Eye (tissue), 1 donor: ENCODE results near the gene MYADML2.
"Not testable (repeated sequence)": the region's sequence is repeated elsewhere in the genome, so short reads cannot be mapped to it uniquely, and the experiment has no call there.

Experiments used
- DNase-seq: peaks from one replicate; pipeline ENCODE4 v3.0.0-alpha.2; 2015

The MYADML2 gene

DNA sequence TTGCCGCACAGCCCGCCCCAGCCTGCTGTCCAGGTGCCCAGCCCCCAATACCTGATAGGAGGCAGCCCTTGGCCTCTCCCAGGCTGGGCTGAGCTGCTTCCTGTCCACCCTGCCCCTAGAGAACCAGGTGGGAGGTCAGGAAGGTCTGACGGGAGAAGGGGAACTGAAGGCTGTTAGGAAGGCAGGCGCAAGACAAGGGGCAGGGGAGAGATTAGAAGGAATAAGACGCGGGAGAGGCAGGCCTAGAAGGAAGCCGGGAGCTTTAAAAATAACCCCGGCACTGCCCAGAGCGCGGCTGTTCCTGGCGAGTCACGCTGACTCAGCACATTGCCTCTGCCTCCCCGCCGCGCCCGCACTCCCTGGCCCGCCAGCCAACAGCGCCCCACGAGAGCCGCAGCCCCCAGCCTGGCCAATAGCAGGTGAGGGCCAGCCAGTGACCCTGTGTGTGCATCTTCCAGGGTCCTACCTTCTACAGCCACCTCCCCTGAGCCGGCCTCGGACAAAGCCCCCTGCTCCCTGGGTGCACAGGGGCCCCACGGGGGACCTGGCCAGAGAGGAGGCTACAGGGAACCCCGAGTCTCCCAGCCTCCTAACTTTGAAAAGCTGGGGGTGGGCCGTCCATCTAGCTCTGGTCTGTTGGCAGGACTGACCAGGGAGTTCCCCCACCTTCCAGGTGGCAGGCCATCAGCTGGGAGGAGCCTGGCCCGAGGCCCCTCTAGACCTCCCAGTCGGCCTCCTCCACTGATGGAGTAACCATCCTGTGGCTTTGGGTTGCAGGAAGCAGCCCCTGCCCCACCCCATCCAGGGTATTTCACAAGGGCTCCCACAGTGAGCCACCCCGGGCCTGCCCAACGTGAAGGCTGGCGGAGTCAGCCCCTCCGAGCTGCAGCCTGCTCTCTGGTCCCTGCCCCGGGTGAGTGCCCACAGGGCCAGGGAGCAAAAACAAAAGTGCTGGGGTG is 23.5 kb downstream of the MYADML2 start:
- DNase-seq, result peak; percentile 58

DNA sequence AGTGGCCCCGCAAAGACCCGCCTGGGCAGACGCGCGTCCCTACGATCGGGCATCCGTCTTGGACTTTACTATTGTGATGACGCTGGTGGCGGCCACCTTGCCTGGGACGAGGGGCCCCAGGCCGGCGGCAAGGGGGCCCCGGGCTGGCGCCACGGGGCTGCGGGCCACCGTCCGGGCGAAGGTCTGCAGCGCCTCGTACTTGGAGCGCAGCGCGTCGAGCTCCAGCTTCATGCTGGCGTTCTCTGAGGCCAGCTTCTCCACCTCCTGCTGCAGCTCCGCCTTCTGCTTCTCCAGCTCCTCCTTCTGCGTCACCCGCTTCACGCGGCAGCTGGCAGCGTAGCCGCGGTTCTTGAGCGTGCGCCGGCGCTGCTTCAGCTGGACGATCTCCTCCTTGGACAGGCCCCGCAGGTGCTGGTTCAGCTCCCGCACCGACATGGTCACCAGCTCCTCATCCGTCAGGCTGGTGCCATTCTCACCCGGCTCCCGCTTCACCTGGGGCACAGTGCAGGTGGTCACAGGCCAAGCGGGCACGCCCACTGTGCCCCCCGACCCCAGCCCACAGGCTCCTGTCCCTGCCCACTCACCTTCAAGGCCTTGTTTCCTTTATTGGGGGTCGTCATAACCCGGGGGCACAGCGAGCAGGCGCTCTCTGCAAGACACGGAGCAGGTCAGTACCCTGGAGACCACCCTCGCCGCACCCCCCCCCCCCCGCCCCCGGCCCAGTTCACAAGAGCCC is 24.3 kb downstream of the MYADML2 start:
- no peak for DNase-seq

DNA sequence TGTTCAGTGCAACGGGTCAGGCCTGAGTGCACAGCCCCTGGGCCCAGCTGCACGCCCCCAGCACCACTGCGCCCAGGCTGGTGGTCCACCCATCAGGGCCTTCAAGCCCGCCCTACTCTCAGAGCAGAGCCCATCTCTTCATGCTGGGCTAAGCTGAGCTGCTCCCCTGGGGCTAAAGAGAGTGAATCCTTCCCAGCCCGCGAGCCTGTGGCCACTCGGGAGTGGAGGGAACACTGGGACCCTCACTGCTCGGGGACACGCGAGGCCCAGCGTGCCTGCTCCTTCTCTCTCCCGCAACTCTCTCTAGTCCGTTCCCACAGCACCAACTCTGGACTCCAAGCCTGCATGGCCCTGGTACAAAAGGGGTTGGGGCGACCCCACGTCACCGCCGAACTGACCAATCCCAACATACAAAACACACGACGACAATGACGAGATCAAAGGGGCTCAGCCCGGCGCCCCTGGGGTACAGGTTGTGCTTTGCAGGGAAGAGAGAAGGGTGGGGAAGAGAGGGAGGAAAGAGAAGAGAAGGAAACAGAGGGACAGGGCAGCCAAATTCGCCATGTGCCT is 25.0 kb downstream of the MYADML2 start:
- no peak for DNase-seq

DNA sequence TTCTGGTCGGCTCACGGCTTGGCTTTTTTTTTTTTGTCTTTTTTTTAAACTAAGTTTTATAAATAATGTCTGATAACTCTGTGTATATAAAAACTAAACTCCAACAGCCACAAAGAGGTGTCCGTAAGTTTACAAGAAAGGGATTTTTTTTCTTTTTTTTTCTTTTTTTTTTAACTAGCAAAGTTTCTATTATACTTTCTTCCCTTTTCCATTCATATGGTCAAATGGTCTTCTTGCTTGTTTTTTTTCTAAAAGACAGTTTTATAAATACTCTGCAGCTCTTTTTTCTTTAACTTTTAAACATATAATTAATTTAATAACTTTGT is 25.5 kb downstream of the MYADML2 start:
- no peak for DNase-seq

DNA sequence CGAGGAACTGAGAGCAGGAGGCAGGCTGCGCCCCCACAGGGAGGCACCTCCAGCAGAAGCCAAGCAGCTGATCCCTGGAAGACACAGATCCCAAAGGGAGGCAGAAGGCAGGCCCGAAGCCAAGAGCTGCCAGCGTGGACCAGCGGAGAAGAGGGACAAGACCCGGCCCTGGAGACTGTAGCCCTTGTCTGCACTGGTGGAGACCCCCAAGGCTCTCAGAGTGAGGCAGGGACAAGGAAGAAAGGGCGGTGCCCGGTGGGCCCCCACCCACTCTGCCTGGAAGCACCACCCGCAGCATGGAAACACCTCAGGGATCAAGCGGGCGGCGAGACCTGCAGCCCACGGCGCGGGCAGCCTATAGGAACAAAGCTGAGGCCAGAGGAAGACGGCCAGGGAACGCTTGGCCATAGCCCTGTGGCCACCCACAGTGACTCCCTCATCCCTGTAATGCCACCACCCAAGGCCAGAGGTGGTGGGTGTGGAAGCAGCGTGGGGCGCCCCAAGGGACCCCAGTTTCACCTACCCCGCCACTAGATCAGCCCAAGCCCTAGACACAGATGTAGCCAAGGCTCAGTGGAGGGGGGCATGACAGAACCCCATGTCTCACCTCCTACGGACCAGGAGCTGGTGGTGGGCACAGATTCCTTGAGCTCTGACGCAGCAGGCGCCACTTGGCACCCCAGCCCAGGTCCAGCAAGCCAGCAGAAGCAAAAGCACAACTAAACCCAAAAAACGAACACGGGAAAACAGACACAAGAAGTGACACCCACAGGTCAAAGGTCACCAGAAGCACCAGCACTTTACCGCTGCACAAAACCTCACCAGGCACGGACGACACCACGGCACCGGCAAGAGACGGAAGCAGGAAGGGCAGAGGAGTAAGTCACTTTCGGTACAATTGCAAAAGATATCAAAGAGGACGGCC is 26.2 kb downstream of the MYADML2 start:
- DNase-seq, result no peak

DNA sequence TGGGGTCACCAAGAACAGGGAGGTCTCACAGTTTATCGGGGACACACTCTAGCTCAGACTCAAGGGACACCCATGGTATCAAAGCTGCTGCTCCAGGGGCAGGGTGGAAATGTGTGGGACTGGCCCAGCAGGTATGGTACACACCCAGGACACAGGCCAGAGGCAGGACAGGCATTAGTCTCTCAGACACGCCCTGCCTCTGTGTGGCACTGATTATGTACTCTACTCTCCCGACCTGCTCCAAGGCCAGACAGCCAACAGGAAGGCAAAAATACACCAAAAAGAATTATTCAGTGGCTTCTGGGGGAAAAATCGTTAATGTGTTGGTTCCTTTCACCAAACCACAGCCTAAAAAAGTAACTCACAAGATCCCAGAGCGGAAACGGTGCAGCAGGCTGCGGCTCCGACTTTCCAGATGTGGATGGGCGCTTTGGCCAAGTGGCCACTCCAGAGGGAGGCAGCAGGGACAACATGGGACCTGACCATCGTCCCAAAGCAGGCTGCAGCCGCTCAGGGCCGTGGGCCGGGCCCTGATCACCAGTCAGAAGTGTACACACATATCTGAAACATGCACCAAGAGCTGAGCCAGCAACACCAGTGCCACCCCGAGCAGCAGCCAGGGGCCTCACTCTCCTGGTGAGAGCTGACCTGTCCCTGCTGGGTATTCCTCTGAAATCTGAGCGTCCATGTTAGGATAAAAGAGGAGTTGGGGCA is 28.0 kb downstream of the MYADML2 start:
- DNase-seq, result no peak

DNA sequence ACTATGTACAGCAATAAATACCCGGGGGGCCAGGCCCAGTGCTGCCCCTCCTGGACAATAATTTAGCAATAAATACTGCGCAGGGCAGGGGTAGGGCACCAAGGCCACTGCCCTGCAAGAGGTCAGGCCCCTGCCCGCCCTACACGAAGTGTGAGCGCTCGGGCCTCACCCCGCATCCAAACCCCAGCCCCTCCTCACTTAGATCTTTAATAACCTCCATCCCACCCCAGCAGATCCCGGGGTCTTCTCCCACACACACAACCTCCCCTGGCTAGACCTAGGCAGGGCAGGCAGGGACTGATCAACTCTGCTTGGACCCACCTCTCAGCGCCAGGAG is 28.7 kb downstream of the MYADML2 start:
- not testable (repeated sequence) for DNase-seq

DNA sequence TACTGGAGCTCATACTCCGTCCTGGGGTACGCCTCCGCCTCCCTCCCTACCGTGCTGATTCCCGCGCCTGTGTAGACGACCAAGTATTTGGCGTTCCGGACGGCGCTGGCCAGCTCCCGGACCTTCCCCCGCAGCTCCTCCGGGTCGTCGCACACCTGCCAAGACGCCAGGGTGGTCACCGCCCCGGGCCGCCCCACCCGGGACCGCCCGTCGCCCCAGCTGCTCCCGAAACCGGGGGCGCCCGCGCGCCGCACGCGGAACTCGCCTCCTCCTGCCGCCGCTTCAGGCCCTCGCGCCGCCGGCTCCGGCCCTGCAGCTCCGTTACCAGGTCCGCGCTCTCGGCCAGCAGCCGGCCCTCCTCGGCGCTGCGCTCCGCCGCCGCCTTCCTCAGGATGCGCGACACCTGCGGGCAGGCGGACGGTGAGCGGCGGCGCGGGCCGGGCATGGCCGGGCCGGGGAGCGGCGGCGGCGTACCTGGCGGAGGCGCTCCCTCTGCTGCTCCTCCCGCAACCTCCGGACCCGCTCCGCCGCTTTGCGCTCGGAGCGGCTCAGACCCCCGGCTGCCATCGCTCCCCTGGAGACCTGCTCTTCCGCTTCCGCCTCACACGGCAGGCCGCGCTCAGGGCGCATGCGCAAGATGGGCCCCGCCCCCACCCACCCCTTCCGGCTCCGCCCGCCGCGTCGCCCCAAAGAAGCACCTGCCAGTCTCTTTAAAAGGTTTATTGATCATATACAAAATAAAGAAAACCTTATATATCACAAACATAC is 29.3 kb downstream of the MYADML2 start, which contains the start of gene SIRT7:
SIRT7 (minus strand) TSS at position 612 of the 768 bp plus-strand sequence; CDS start at position 567, 45 bp downstream.
- DNase-seq, result peak; percentile 92

DNA sequence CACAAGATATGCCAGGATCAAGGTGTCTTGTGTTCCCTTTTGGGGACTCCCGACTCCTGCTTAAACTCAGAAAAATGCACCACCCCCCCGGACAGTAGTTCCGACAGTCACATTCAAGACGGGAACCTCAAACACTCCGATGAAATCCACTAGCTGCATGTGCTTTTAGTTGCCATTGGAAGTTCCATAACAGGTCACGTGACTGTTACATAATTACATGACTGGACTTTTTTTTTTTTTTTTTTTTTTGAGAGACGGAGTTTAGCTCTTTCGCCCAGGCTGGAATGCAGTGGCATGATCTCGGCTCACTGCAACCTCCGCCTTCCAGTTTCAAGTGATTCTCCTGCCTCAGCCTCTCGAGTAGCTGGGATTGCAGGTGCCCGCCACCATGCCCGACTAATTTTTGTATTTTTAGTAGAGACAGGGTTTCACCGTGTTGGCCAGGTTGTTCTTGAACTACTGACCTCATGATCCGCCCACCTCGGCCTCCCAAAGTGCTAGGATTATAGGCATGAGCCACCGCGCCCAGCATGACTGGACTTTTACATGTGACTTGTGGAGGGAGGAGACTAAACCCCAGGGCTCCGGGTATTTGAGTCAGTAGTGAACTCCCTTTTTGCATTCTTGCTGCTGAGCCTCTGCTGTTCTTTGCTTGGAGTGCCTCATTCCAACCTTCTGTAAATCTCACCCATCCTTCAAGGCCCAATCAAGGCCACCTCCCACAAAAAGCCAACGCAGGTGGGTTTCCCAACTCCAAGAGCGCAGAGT is 30.6 kb downstream of the MYADML2 start:
- no peak for DNase-seq

DNA sequence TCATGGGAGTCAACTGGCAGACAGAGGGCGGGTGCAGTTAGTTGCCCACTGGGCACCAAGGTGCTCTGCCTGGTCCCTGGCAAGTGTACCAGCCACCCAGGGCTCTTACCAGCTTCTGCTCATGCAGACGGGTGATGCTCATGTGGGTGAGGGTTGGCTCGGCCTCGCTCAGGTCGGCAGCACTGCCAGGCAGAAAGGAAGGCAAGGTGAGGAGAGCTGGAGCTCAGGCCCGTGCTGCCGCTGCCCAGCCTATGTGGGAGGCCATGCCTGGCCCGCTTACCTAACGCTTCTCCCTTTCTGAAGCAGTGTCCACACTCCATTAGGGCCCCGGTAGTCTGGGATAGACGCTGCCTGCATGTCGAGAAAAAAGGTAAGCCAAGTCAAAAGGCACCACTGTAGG is 31.7 kb downstream of the MYADML2 start:
- DNase-seq, result no peak

DNA sequence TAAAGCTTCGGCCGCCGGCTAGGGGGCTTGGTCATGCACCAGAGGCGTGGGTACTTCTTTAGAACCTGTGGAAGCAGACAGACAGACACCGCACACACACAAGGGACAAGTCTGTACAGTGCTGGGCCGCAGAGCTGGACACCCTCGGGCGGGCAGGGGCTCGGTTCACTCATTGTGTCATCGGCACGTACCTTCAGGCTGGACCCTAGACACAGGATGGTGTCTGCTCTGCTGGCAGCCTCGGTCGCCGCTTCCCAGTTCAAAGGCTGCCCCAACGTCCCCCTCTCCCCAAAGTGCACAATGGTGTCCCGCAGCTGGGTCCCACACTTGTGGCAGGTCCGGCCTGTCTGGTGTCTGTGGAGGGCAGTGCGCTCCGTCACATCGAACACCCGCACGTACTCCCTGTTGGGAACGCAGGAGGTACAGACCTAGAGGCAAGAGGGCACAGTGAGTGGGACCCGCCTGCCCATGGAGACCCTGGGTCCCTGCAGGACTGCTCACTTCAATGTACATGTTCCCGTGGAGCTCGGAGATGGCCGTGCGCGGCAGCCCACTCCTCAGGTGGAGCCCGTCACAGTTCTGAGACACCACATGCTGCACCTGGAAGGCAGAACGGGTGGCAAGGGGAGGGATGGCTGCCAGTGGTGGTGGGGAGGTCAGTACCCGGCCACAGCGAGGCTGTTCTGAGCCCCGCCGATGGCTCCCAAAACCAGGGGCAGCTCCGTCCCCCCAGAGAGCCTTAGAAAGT is 32.8 kb downstream of the MYADML2 start:
- DNase-seq, result no peak

DNA sequence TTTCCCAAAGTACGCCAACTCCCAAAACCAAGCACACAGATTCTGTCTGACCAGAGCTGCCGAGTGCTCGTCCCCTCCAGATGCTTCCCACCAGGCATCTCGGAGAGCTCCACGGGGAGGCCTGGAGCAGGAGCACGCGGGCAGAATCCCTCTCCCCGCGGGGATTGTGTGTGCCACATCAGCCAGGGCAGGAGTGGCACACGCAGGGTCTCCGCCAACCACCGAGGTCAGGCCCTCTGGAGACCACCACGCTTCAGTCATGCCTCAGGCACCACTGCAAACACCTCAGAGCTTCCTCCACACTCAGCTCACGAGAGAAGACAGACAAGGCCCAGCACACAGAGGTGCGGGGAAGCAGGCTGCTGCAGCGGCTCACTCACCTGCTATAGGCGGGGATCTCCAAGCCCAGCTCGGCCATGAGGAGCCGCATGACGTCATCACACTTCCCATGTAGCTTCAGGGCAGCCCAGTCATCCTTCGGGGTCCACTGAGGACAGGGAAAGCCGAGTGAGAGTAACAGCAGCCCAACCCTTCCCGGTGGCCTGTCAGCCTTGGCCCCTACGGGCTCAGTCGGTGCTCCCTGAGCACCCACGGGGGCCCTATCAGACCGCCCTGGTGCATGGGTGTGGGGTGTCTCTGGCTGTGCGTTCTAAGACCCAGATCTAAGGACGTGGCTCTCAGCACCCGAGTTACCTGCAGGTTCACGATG is 33.5 kb downstream of the MYADML2 start:
- DNase-seq, result no peak

DNA sequence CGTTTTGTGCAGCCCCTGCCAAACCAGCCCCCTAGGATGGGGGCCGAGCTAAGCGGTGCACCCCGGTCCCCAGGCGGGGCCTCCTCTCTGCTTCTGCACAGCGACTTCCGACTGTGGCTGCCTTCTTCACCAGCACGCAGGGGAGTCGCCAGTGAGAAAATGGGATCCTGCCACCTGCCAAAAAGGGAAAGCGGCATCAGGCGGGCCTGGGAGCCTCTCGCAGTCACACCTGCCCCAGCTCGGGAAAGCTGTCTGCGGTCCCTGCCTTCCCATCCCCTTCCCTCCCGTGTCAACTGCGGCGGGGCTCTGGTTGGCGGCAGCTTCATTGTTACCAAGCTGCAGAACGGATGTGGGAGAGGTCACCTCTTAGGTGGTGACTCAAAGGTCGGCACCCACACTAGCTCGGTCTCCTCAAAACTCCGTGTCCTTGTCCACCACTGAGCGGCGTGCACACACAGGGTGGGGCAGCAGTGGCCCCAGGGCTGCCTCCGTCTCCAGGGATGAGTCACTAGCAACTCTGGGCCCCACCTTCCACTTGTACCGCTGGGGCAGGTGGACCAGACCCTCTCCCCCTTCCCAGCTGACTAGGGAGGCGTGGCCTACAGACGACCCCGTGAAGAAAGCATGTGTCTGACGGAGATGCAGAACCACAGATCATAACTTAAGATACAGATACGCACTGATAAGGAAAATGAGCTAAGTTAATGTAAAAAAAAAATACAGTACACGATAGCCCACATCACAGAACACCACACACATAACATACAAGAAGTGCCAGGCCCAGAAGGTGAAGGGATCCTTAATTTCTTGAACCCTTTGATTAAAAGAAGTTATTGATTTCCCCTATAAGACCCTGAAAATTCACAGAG is 34.4 kb downstream of the MYADML2 start:
- no peak for DNase-seq

DNA sequence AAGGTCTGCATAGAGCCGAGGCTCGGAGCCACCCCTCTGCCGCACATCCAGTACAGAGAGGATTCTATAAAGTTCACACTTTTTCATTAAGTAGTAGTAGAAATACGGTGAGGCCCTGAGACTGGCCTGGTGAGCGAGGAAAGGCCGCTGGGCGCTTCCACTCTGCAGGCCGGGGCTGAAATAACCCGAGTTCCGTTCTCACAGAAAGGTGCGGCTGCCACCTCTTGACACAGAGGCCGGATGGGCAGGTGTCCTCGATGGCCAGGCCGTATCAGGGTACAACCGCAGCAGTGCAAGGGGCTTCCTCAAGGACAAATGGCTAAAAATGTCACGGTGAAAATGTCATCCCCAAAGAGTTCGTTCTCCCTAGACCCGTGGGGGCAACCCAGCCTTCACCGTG is 35.1 kb downstream of the MYADML2 start:
- DNase-seq, result no peak

DNA sequence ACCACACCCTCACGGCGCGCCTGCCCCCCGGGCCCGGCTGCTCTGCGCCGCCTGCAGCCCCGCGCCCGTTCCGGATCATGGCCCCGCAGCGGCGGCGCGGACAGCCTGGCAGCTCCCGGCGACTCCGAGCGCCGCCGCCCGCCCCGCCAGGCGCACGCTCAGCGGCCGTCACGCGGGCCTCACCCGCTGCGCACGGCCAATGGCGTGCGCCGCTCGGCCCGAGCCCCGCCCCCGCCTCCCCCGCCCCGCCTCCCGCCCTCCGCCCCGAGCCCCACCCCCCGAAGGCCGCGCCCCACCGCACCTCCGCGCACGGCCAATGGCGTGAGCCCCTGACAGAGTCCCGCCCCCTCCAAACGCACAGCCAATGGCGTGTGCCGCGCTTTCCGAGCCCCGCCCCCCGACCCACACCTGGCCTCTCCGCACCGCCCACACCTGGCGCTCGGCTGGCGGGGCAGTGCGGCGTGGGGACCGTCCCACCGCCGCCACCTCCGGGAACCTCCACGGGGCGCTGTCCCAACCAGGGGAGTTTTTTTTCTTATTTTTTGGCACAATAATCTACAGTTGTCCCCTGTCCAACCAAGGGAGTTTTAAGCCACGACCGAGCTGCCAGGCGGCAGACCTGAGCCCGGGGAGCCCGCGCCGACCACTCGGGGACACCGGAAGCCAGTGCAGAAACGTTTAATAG is 35.6 kb downstream of the MYADML2 start, which contains the start of gene PCYT2:
PCYT2 (minus strand) TSS at position 123 of the 685 bp plus-strand sequence; CDS start at position 79, 44 bp downstream.
- peak; percentile 93 for DNase-seq

DNA sequence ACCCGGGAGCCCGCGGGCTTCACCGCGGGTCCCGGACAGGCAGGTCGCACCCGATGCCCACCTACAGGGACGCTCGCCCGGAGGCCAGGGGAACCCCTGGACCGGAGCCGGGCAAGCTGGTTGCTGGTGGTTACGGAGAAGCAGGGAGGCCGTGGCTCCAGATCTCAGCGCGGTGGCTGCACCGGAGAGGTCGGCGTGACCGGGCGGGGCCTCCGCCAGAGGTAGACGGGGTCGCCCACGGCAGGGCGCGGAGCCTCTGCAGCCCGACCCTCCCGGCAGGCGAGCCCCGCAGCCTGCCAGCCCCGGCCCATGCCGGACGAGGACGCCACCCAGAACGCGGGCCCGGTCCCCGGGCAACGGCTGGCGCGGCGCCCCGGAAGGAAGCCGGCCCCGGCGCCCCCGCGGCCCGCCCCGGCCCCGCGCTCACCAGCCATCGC is 36.2 kb downstream of the MYADML2 start:
- no peak for DNase-seq
